Spleen (tissue), 3 donors: ENCODE data around the gene TMEM53.

Experiments
- POLR2A ChIP-seq, 3 donors: fragments of 450-650 bp; IDR thresholded peaks; one replicate each; pipeline ENCODE4 v1.5.1; 2017; ENCODE audit warnings: antibody characterized with exemption in 3 of 3, mild to moderate bottlenecking in 1 of 3
- POLR2AphosphoS5 ChIP-seq, 3 donors: sonication (generic); formaldehyde crosslinking; IDR thresholded peaks; one replicate each; pipeline ENCODE4 v1.5.1; 2017; ENCODE audit warnings: antibody characterized with exemption in 3 of 3

- no peak for TF ChIP-seq POLR2AphosphoS5 (IDR thresholded peaks at IDR 0.05)
- TF ChIP-seq POLR2A (IDR thresholded peaks at IDR 0.05): no peak
Observed at GRCh38 chr1:44660176-44660575, 14.1 kb downstream of the TMEM53 start.
